HL-60 (cell line): ENCODE data around the gene TRDMT1.

Source experiments
- DNase-seq, 2 experiments: peaks; one replicate each; pipeline ENCODE4 v3.0.0-alpha.2; 2010 to 2020; ENCODE audit warnings: low read depth in 1 of 2, low spot score in 1 of 2
- H3K27ac ChIP-seq: fragments of 250-450 bp; sonication (Bioruptor Pico); replicated peaks from 2 replicates; pipeline ENCODE4 v1.5.1; 2020; ENCODE audit warnings: mild to moderate bottlenecking, moderate library complexity
- H3K27me3 ChIP-seq: fragments of 250-450 bp; sonication (Bioruptor Pico); 2 replicates; pipeline ENCODE4 v1.5.1; 2021; ENCODE audit warnings: mild to moderate bottlenecking, moderate library complexity; ENCODE audit not compliant: insufficient read depth, poor library complexity, severe bottlenecking
- H3K4me3 ChIP-seq: replicated peaks from 2 replicates; pipeline ENCODE4 v1.5.1; 2011; ENCODE audit warnings: mild to moderate bottlenecking, control low read depth, low read length; ENCODE audit not compliant: insufficient read depth
- GABPA ChIP-seq: IDR thresholded peaks from 2 replicates; pipeline ENCODE4 v1.6.1; 2012; ENCODE audit warnings: low read depth
- POLR2AphosphoS5 ChIP-seq: IDR thresholded peaks from 2 replicates; pipeline ENCODE4 v1.6.1; 2012; ENCODE audit warnings: low read depth
- SPI1 ChIP-seq: IDR thresholded peaks from 2 replicates; pipeline ENCODE4 v1.6.1; 2012; ENCODE audit warnings: low read depth, mild to moderate bottlenecking, borderline replicate concordance
- TF ChIP-seq, protein P1 (sequence below): IDR thresholded peaks from 2 replicates; pipeline ENCODE4 v1.6.1; 2012; ENCODE audit warnings: low read depth; ENCODE audit not compliant: insufficient replicate concordance
- TF ChIP-seq, protein P2 (sequence below): IDR thresholded peaks from one replicate; pipeline ENCODE4 v1.5.1; 2011; ENCODE audit warnings: low read length, control low read depth, inconsistent platforms; ENCODE audit not compliant: insufficient read depth

TRDMT1 gene

GRCh38 chr10:17214526-17214925, 13.1 kb upstream of the TRDMT1 start:
- no peaks in the 10 kb centered on the region for H3K27me3 ChIP-seq
- DNase-seq: no peak
- no peak overlapping the region for H3K4me3 ChIP-seq
- TF ChIP-seq SPI1: no peak
- TF ChIP-seq, protein P1, sequence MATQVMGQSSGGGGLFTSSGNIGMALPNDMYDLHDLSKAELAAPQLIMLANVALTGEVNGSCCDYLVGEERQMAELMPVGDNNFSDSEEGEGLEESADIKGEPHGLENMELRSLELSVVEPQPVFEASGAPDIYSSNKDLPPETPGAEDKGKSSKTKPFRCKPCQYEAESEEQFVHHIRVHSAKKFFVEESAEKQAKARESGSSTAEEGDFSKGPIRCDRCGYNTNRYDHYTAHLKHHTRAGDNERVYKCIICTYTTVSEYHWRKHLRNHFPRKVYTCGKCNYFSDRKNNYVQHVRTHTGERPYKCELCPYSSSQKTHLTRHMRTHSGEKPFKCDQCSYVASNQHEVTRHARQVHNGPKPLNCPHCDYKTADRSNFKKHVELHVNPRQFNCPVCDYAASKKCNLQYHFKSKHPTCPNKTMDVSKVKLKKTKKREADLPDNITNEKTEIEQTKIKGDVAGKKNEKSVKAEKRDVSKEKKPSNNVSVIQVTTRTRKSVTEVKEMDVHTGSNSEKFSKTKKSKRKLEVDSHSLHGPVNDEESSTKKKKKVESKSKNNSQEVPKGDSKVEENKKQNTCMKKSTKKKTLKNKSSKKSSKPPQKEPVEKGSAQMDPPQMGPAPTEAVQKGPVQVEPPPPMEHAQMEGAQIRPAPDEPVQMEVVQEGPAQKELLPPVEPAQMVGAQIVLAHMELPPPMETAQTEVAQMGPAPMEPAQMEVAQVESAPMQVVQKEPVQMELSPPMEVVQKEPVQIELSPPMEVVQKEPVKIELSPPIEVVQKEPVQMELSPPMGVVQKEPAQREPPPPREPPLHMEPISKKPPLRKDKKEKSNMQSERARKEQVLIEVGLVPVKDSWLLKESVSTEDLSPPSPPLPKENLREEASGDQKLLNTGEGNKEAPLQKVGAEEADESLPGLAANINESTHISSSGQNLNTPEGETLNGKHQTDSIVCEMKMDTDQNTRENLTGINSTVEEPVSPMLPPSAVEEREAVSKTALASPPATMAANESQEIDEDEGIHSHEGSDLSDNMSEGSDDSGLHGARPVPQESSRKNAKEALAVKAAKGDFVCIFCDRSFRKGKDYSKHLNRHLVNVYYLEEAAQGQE: no peak
- TF ChIP-seq GABPA: no peak
- TF ChIP-seq, protein P2, sequence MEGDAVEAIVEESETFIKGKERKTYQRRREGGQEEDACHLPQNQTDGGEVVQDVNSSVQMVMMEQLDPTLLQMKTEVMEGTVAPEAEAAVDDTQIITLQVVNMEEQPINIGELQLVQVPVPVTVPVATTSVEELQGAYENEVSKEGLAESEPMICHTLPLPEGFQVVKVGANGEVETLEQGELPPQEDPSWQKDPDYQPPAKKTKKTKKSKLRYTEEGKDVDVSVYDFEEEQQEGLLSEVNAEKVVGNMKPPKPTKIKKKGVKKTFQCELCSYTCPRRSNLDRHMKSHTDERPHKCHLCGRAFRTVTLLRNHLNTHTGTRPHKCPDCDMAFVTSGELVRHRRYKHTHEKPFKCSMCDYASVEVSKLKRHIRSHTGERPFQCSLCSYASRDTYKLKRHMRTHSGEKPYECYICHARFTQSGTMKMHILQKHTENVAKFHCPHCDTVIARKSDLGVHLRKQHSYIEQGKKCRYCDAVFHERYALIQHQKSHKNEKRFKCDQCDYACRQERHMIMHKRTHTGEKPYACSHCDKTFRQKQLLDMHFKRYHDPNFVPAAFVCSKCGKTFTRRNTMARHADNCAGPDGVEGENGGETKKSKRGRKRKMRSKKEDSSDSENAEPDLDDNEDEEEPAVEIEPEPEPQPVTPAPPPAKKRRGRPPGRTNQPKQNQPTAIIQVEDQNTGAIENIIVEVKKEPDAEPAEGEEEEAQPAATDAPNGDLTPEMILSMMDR: no peak
- TF ChIP-seq POLR2AphosphoS5: no peak
- peak overlapping the region; percentile 99 for H3K27ac ChIP-seq

GRCh38 chr10:17213646-17214349, 12.3 kb upstream of the TRDMT1 start:
- DNase-seq: no peak
- TF ChIP-seq POLR2AphosphoS5: no peak
- no peak for TF ChIP-seq SPI1
- TF ChIP-seq GABPA: no peak
- TF ChIP-seq, protein P2: no peak
- Histone ChIP-seq H3K27ac (no peak overlapping the region), H3K4me3 (no peak overlapping the region), H3K27me3 (no peaks in the 10 kb centered on the region)

GRCh38 chr10:17212802-17213221, 11.3 kb upstream of the TRDMT1 start:
- Histone ChIP-seq H3K4me3 (no peak overlapping the region), H3K27ac (peak overlapping the region; percentile 14; the same call in 1 of the 2 replicates), H3K27me3 (no peaks in the 10 kb centered on the region)
- peak; percentile 26 to 73 for DNase-seq
- TF ChIP-seq, protein P1: no peak
- TF ChIP-seq SPI1: peak; percentile 64; the same call in 1 of the 2 replicates

GRCh38 chr10:17210361-17210760, 8.9 kb upstream of the TRDMT1 start:
- no peak for DNase-seq
- Histone ChIP-seq H3K27ac (no peak overlapping the region), H3K4me3 (no peak overlapping the region), H3K27me3 (no peaks in the 10 kb centered on the region)
- no peak for TF ChIP-seq GABPA
- TF ChIP-seq, protein P1: no peak
- TF ChIP-seq POLR2AphosphoS5: no peak
- no peak for TF ChIP-seq SPI1
- TF ChIP-seq, protein P2: no peak
